ENCODE results near the gene UNC93B1.

Gene UNC93B1, protein sequence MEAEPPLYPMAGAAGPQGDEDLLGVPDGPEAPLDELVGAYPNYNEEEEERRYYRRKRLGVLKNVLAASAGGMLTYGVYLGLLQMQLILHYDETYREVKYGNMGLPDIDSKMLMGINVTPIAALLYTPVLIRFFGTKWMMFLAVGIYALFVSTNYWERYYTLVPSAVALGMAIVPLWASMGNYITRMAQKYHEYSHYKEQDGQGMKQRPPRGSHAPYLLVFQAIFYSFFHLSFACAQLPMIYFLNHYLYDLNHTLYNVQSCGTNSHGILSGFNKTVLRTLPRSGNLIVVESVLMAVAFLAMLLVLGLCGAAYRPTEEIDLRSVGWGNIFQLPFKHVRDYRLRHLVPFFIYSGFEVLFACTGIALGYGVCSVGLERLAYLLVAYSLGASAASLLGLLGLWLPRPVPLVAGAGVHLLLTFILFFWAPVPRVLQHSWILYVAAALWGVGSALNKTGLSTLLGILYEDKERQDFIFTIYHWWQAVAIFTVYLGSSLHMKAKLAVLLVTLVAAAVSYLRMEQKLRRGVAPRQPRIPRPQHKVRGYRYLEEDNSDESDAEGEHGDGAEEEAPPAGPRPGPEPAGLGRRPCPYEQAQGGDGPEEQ

DNA sequence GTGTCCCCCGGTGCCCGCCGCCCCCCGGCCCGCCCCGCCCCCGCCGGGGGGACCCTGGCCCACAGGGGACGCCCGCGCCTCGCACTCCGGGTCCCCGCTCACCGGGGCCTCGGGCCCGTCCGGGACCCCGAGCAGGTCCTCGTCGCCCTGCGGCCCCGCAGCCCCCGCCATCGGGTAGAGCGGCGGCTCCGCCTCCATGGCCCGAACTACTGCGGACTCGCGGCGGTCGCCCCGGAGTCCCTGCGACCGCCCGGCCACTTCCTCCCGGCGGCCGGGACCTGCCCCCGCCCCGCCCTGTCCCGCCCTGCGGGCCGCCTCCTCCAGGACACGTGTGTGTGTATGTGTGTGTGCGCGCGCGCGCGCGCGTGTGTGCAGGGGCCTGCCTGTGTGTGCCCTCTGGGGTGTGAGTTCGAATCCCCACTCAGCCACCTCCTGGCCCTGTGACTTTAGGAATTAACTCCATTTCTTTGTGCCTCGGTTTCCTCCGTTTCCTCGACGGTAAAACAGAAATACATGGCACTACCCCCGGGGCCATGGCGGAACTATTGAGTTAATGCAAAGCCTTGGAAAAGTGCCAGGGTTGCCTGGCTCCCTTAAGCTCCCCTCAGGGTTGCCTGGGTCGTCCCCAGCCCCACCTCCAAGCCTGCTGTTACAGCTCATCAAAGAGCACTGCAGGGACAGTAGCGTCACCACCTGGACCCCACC is at the start of gene UNC93B1:
UNC93B1 (minus strand) TSS at position 252 of the 705 bp plus-strand sequence; CDS start at position 198, 54 bp downstream.
- peak; percentile 41 to 84 for DNase-seq

DNA sequence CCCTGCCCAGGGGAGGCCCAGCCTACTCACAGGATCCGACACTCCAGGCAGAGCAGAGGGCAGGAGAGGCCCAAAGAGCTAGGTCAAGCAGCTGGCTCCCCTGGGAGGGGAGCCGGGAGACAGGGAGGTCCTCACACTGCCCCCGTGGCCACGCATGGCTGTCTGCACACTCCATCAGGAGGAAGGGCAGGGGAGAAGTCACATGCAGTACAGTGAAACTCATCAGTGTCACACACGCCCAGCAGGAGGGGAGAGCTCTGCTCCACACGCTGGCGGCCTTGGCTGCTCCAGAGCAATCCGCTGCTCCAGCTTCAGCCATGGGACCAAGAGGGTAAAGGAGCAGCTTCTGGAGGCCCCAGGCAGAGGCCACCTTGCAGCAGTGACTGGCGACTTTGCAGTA is 49.2 kb upstream of the UNC93B1 start:
- no peak for DNase-seq

DNA sequence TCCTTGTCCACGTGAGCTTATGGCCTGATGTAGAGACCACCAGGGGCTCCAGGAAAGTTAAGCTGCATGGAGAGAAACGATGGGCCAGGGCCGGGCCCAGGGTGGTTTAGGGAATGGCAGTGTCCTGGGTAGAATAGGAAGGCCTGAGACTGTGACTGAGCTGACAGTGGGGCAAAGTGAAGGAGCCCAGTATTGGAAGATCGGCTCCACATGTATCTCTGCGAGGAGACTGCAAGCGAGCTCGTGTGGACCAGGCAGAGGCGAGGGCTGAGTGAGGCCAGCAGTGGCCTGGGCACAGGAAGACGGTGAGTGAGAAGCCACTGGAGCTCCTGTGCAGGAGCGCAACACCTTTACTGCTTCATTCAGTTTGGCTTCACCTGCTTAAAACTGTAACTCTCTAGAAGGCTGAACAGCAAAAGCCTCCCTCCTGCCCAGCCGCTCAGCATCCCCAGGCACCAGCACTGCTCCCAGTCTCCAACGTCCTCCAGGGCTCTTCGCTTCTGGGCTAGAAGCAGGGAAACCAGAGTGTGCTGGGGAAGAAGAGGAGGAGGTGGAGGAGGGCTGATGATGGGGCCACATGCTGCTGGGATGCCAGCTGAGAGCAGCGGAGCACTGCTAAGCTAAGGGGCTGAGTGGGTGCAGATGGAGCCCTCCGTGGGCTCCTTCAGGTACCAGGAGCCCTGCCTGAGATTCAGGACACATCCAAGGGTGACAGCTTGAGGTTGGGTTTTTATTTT is 48.4 kb upstream of the UNC93B1 start:
- DNase-seq: no peak

DNA sequence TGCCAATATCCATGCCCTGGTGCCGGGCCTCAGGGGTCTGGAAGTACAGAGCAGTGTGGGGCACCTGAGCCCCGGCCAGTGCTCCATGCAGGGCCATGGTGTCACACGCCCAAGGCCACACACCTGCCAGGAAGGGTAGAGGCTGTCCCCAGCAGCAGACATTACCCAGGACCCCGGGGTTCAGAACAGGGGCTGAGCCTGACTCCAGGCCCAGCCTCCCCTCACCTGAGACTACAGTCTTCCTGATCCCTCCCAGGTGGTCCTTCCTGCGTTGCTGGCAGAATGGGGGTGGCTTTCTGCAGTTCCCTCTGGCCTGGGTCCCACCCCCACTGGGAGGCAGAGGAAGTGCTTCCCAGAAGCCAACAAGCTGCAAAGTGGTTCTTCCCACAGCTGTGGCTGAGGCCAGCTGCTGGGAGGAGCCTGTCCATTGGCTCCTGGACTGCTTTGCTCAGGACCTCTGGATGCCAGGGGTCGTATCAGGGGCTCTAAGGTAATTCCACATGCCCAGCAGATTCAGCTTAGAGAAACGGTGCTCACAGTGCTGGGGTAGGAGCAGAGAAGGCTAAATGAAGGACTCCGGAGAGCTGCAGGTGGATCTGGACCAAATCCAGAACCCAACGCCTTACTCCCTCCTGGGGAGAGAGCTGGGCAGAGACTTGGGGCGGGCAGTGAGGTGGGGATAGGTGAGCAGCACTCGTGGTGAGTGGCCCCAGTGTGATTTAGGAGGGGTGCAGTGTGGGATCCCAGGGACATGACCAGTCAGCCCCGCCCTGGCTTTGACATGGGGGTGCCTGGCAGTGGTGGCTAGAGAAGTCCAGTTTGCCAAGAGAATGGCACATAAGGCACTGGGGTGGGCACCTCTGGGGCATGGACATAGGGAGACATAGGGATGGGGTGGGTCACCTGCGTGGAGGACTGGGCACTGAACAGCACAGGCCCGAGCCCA is 47.6 kb upstream of the UNC93B1 start:
- DNase-seq: peak in 1 of 2 experiments; percentile 34

DNA sequence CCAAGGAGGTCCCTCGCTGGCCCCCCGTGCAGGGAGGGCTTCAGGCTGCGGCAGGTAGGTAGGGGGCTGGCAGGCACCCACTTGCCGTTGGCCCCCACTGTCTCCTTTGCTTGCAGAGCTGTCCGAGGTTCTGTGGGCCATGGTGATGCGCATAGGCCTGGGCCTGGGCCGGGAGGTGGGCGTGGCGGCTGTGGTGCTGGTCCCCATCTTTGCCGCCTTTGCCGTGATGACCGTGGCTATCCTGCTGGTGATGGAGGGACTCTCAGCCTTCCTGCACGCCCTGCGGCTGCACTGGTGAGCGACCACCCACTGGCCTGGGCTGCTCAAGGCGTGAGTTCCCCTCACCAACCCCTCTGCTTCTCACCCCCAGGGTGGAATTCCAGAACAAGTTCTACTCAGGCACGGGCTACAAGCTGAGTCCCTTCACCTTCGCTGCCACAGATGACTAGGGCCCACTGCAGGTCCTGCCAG is 46.5 kb upstream of the UNC93B1 start:
- DNase-seq: no peak

DNA sequence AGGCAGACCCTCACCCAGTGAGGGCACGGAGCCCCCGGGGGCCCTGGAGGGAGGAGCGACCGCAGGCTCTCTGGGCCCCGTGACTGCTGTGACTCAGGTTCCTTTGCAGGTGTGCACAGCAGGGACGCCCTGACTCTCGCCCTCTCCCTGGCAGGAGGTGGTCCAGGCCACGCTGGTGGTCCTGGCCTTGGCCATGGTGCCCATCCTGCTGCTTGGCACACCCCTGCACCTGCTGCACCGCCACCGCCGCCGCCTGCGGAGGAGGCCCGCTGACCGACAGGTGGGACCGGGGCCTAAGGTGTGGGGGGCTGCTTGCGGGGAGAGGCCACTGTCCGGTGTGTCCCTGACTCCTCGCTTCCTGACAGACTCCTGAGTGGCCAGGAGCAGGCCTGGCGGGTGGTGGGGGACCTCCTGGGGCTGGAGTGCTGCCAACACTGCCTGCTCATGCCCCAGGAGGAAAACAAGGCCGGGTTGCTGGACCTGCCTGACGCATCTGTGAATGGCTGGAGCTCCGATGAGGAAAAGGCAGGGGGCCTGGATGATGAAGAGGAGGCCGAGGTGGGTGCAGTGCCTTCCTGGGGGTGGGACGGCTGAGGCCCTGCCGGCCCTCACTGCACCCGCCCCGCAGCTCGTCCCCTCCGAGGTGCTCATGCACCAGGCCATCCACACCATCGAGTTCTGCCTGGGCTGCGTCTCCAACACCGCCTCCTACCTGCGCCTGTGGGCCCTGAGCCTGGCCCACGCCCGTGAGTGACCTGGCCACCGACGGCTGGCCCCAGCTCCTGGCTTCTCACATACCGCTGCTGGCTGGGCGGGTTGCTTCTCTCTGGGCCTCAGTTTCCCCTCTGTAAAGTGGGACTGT is 45.8 kb upstream of the UNC93B1 start:
- no peak for DNase-seq

DNA sequence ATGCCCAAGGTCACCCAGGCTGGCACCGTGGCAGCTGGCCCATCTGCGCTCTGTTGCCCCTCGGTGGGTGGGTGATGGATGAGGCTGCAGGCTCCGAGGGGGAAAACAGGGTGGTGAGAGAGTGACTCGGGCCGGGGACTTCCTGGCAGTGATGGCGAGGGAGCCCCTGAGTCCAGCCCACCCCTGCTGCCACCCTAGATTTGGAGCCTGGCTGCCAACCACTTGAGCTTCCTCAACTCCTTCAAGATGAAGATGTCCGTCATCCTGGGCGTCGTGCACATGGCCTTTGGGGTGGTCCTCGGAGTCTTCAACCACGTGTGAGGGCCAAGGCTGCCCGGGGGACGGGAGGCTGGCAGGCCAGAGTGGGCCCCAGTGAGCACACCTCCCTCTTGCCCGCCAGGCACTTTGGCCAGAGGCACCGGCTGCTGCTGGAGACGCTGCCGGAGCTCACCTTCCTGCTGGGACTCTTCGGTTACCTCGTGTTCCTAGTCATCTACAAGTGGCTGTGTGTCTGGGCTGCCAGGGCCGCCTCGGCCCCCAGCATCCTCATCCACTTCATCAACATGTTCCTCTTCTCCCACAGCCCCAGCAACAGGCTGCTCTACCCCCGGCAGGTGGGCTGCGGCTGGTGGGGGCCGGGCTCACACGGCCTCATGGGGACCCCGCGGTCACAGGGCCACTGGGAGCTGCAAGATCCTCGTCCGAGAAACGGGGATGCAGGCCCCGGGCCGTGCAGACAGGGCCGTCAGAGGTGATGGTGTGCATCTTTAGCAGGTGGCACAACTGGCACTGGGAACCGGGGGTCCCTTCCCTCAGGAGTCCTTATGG is 45.0 kb upstream of the UNC93B1 start:
- no peak for DNase-seq

DNA sequence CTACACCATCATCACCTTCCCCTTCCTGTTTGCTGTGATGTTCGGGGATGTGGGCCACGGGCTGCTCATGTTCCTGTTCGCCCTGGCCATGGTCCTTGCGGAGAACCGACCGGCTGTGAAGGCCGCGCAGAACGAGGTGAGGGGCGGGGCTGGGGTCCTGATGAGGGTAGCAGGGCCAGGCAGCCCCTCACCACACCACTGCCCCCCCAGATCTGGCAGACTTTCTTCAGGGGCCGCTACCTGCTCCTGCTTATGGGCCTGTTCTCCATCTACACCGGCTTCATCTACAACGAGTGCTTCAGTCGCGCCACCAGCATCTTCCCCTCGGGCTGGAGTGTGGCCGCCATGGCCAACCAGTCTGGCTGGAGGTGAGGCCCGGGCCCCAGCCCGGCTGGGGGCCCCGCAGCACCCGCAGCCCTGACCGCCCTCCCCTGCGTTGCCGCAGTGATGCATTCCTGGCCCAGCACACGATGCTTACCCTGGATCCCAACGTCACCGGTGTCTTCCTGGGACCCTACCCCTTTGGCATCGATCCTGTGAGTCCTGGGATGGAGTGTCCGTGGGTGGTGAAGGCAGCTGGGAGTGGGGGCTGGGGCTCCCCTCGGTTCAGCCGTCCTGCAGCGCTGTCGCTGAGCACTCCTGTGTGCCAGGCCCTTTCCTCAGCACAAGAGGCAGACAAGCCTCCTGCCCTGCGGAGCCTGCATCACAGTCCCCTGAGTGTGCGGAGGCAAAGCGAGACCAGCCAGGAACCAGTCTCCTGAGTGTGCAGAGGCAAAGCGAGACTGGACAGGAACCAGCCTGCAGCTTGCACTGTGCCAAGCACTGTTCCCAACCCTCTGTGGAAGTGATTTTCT is 43.8 kb upstream of the UNC93B1 start:
- DNase-seq: no peak

DNA sequence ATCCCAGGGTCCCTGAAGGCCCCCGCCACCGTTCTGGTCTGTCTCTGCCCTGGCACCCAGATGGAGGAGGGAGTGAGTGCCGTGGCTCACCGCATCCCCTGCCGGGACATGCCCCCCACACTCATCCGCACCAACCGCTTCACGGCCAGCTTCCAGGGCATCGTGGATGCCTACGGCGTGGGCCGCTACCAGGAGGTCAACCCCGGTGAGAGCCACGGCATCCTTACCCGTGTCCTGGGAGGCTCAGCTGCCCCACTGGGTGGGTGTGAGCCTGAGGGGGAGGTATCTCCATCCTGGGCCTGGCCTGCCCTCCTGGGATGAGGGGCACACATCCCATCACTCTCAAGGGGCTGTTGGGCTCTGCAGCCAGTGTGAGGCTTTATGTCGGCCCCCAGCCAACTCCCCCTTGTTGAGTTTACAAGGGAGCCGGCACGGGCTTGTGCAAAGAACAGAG is 41.0 kb upstream of the UNC93B1 start:
- DNase-seq: no peak

DNA sequence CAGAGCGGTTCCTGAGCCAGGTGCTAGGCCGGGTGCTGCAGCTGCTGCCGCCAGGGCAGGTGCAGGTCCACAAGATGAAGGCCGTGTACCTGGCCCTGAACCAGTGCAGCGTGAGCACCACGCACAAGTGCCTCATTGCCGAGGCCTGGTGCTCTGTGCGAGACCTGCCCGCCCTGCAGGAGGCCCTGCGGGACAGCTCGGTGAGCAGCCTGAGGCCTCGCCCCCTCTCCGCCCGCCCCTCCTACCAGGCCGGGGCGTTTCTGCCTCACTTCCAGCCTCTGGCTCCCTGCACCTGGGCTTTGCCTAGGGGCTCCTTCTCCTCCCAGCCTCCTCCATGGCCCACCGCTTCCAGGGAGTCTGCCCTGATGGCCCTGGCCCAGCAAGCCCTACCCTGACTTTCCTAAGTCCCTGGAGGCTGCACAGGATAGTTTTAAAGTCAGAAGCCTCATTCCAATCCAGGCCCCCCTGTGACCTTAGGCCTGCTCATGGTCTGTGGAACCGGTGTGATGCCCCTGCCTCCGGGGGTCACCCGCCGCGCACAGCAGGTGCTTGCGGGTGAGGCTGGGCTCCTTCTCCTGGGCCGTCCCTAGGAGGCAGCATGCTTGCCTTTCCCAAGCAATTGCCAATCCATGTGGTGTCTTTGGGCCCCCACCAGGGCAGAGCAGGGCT is 40.4 kb upstream of the UNC93B1 start:
- peak; percentile 65 to 82 for DNase-seq

DNA sequence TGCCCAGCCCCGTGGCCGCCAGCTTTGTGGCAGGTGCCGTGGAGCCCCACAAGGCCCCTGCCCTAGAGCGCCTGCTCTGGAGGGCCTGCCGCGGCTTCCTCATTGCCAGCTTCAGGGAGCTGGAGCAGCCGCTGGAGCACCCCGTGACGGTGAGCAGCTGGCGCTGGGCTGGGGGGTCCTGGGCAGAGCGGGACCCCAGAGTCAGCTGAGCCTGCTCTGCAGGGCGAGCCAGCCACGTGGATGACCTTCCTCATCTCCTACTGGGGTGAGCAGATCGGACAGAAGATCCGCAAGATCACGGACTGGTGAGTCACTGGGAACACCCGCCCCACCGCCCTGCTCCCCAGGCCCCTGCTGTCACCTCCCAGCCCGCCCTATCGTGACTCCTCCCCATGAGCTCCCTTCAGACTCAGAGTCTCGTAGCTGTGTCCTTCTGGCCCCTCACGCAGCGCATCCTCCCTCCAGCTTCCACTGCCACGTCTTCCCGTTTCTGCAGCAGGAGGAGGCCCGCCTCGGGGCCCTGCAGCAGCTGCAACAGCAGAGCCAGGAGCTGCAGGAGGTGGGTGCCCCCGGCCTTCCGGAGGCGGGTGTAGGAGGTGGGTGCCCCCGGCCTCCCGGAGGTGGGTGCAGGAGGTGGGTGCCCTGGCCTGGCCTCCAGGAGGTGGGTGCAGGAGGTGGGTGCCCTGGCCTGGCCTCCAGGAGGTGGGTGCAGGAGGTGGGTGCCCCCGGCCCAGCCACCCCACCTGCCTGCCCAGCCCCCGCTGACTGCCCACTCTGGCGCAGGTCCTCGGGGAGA is 39.6 kb upstream of the UNC93B1 start:
- DNase-seq: peak; percentile 45 to 71

DNA sequence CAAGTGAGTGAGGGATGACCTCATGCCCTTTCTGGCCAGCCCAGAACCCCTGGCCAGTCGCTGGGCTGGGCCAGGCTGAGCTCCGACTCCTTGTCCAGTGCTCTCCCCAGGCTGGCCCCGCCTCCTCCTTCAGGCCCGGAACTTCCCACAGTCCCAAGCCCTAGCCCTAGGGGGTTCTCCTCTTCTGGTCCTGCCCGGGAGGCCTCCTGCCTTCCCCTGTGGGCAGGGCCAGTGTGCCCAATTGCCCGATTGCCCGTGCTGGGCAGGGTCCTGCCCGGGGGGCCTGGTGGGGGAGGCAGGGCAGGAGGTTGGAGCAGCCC is 39.1 kb upstream of the UNC93B1 start:
- DNase-seq: no peak

DNA sequence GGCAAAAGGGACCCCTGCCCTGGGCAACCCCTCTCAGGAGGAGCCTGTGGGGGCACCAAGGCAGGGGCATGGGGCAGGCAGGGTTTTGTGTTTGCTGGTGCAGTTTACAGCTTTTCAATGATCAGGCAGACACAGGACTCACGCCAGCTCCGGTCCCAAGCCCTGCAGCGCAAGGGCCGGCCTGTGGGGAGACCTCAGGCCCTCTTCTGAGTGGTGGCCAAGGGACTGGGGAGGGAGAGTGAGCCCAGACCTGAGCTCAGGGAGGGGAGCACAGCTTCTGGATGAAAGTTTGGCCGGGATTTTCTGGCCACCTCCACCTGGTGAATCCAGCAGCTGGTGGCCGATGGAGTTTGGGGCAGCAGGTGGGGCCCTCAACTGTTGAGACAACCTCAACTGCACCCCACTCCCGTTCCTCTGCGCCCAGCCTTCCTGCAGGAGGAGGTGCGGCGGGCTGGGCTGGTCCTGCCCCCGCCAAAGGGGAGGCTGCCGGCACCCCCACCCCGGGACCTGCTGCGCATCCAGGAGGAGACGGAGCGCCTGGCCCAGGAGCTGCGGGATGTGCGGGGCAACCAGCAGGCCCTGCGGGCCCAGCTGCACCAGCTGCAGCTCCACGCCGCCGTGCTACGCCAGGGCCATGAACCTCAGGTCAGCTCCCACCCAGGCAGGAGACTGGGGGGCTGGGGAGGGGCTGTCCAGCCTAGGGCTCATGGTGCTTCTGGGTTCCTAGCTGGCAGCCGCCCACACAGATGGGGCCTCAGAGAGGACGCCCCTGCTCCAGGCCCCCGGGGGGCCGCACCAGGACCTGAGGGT is 38.5 kb upstream of the UNC93B1 start:
- DNase-seq: no peak

DNA sequence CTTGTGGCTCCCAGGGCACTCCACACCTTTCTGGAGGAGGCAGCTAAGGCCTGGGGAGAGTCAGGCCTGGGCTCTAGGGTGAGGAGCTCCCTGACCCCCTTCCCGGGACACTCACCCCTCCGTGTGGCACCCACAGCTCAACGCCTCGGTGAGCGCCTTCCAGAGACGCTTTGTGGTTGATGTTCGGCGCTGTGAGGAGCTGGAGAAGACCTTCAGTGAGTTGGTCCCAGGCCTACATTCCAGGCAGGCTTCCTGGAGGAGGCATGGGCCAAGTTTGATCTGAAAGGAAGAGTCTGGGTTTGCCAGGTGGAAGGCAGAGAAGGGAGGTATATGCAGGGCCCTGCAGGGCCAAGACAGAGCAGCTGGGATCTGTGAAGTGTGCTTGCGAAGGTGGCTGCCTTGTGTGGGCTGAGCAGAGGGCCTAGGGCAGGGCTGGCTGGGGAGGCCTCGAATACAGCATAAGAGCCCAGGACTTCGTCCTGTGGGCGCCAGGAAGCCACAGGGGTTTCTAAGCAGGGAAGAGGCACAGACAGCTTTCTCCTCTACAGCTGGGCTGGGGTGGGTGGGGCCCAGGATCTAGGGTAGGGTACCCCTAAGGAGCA is 37.8 kb upstream of the UNC93B1 start:
- DNase-seq: no peak

DNA sequence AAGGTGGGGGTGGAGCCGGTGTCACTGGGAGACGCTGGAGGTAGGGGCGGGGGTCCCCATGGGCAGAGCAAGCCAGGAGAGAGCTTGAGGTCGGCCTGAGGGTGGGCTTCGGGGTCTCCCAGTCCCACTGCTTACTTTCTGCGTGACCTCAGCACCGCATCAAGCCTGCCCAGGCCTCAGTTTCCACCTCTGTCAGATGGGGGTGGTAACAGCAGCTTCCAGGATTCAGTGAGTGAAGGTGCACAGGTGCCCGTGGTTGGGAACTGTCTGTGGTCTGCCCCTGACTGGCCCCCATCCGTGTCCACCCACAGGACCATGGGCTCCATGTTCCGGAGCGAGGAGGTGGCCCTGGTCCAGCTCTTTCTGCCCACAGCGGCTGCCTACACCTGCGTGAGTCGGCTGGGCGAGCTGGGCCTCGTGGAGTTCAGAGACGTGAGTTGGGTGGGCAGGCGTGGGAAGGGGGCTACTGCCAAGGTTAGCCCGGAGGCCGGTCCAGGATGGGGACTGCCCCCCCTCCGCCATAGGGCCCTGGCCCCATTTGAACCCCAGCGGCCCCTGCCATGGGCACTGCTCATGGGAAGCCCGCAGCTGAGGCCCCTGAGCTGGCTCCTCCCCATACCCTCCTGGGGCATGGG is 37.2 kb upstream of the UNC93B1 start:
- no peak for DNase-seq

Data from SHP77 (cell line).